GM12891 (cell line): ENCODE data around the gene WDR82.

ENCODE experiments used
- POLR2A ChIP-seq: IDR thresholded peaks from 2 replicates; pipeline ENCODE4 v1.6.1; 2011; ENCODE audit warnings: low read depth, low read length, control low read depth
- TAF1 ChIP-seq: IDR thresholded peaks from 2 replicates; pipeline ENCODE4 v1.6.1; 2011; ENCODE audit warnings: low read depth, low read length, control low read depth

DNA sequence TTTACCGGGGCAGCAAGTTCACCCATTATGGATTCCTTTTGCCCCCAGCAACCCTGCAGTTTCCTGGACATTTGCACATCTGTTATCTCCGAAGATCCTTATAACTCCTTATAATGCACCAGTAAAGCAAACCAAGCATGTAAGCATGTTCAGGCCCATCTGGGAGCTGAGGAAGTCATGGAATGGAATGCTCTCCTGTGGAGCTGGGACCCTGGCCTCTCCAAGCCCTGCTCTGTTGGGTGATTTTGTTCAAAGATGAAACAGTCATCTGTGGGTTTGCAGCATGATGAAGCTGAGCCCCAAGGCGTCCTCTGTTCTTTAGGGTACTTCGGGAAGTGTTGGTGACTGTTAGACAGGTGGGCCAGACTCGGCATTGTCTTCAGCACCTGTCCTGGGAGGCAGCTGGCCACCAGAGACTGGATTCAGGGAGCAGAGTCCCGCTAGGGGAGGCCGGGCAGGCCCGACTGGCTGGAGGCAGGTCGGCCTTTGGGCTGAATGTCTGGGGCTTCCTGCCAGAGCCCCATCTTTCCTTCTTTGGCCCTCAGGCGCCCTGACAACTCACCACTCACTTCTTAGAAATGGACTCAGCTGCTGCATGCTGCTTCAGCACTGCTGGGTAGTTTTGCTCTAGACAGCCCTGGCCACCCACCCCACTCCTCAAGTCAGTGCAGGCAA lies 41.6 kb upstream of the WDR82 start:
- TF ChIP-seq POLR2A (no peak), TAF1 (no peak)
